GM21825 (cell line): ENCODE data around the gene WWOX.
"Not testable (repeated sequence)": the region's sequence is repeated elsewhere in the genome, so short reads cannot be mapped to it uniquely, and the experiment has no call there.

Source experiments
- ATAC-seq: cut with Tn5 transposase; IDR thresholded peaks from one replicate; pipeline ENCODE4 v1.9.1; 2021; ENCODE audit warnings: mild to moderate bottlenecking, moderate library complexity; ENCODE audit not compliant: unreplicated experiment

WWOX gene

GRCh38 chr16:79209308-79209707 is 1109.9 kb downstream of the WWOX start:
- no peak for ATAC-seq

GRCh38 chr16:79210607-79211006 is 1111.2 kb downstream of the WWOX start:
- no peak for ATAC-seq

GRCh38 chr16:79211586-79211985 is 1112.1 kb downstream of the WWOX start:
- ATAC-seq: no peak

GRCh38 chr16:79212114-79212791 is 1112.8 kb downstream of the WWOX start:
- ATAC-seq: no peak

GRCh38 chr16:79213214-79213613 is 1113.8 kb downstream of the WWOX start:
- no peak for ATAC-seq

GRCh38 chr16:79215289-79215688 is 1115.8 kb downstream of the WWOX start:
- ATAC-seq: no peak

GRCh38 chr16:79217375-79218011 is 1118.0 kb downstream of the WWOX start:
- no peak for ATAC-seq

- ATAC-seq: no peak
Observed at GRCh38 chr16:79218351-79218750, 1118.9 kb downstream of the WWOX start.

GRCh38 chr16:79225994-79226393 is 1126.5 kb downstream of the WWOX start:
- not testable (repeated sequence) for ATAC-seq

GRCh38 chr16:79229361-79229760 is 1129.9 kb downstream of the WWOX start:
- ATAC-seq: no peak

- not testable (repeated sequence) for ATAC-seq
Observed at GRCh38 chr16:79245700-79246099, 1146.2 kb downstream of the WWOX start.

- no peak for ATAC-seq
Observed at GRCh38 chr16:79247386-79247785, 1147.9 kb downstream of the WWOX start.

GRCh38 chr16:79248351-79248750 is 1148.9 kb downstream of the WWOX start:
- no peak for ATAC-seq

- ATAC-seq: no peak
Observed at GRCh38 chr16:79250502-79251098, 1151.1 kb downstream of the WWOX start.

GRCh38 chr16:79253100-79253631 is 1153.7 kb downstream of the WWOX start:
- ATAC-seq: no peak

- no peak for ATAC-seq
Observed at GRCh38 chr16:79257953-79258490, 1158.6 kb downstream of the WWOX start.

- ATAC-seq: not testable (repeated sequence)
Observed at GRCh38 chr16:79260890-79261289, 1161.4 kb downstream of the WWOX start.

- ATAC-seq: no peak
Observed at GRCh38 chr16:79261481-79261940, 1162.1 kb downstream of the WWOX start.

GRCh38 chr16:79261944-79262552 is 1162.6 kb downstream of the WWOX start:
- no peak for ATAC-seq
